Transverse colon (tissue), 4 donors: ENCODE data around the gene LCT. TPM values are rescaled to one million over a fixed set of nuclear protein-coding genes. Genes with fewer than 3 reads are reported as not detected.

Source experiments
- DNase-seq: peaks from one replicate; pipeline ENCODE4 v3.0.0-alpha.2; 2019
- H3K27ac ChIP-seq, 4 donors: fragments of 200-600 bp; sonication (generic); 2 replicates each; pipeline ENCODE4 v1.5.1; 2016 to 2018; ENCODE audit warnings: inconsistent platforms in 4 of 4
- H3K27me3 ChIP-seq: fragments of 200-600 bp; sonication (generic); 2 replicates; pipeline ENCODE4 v1.5.1; 2017; ENCODE audit warnings: inconsistent platforms
- H3K36me3 ChIP-seq, 4 donors: fragments of 200-600 bp; sonication (generic); 2 replicates each; pipeline ENCODE4 v1.5.1; 2017 to 2019; ENCODE audit warnings: inconsistent platforms in 4 of 4
- H3K4me1 ChIP-seq, 4 donors: fragments of 200-600 bp; sonication (generic); 2 replicates each; pipeline ENCODE4 v1.5.1; 2017 to 2020; ENCODE audit warnings: inconsistent platforms in 4 of 4
- H3K4me3 ChIP-seq, 4 donors: fragments of 200-600 bp; sonication (generic); 1 replicate in 1 of 4; 2 replicates in 3 of 4; pipeline versions ENCODE4 v1.5.1 to v1.6.1; 2017 to 2019; ENCODE audit warnings: inconsistent platforms in 4 of 4
- H3K9me3 ChIP-seq, 2 donors: fragments of 200-600 bp; sonication (generic); 2 replicates each; pipeline ENCODE4 v1.5.1; 2017 to 2019; ENCODE audit warnings: inconsistent platforms in 2 of 2
- EP300 ChIP-seq: sonication (generic); formaldehyde crosslinking; IDR thresholded peaks from one replicate; pipeline ENCODE4 v1.6.1; 2017; ENCODE audit warnings: antibody characterized with exemption, low read depth
- POLR2A ChIP-seq: fragments of 450-650 bp; IDR thresholded peaks from one replicate; pipeline ENCODE4 v1.6.1; 2016; ENCODE audit warnings: antibody characterized with exemption, mild to moderate bottlenecking, moderate library complexity
- POLR2AphosphoS5 ChIP-seq, 3 donors: sonication (generic); formaldehyde crosslinking; IDR thresholded peaks; one replicate each; pipeline ENCODE4 v1.6.1; 2016; ENCODE audit warnings: antibody characterized with exemption in 3 of 3
- WGBS, 2 donors: methylation state at CpG; one replicate each; pipeline ENCODE4 v1.1.5; 2018; ENCODE audit warnings: low coverage in 1 of 2; 5-methylcytosine and 5-hydroxymethylcytosine counted together
- in situ Hi-C, 4 donors: fragments of 200-750 bp; cut with MboI; loops; one replicate each; pipeline versions ENCODE4 v1.15.0 to v1.15.1; 2017; ENCODE audit warnings: low sequenced_read_pairs in 3 of 4, low pct_ligation_motif_present in 1 of 4, low pct_unique_long_range_greater_than_20kb in 1 of 4
- intact Hi-C: fragments of 100-400 bp; cut with DNase I; formaldehyde crosslinking; loops from one replicate; pipeline ENCODE4 v1.15.1; 2023; ENCODE audit warnings: low total_unique reads
- total RNA-seq, 4 donors: library from RNA; depleted of rRNA; stranded (reverse); fragments of >200 nt; gene quantifications; one replicate each; pipeline ENCODE4 v1.1.0, GENCODE V29; 2016
- TF ChIP-seq, protein P1 (sequence below), 5 experiments: fragments of 200-600 bp in 3 of 5; fragments of 450-650 bp in 2 of 5; sonication (generic) in 3 of 5; IDR thresholded peaks; 1 replicate in 2 of 5; 2 replicates in 3 of 5; pipeline ENCODE4 v1.5.1; 2016 to 2017; ENCODE audit warnings: antibody characterized with exemption in 5 of 5, inconsistent platforms in 3 of 5, mild to moderate bottlenecking in 2 of 5, moderate library complexity in 1 of 5

Gene LCT
- total RNA-seq, 4 donors from 2014 or later = 0.32 TPM; not detected in 3

DNA sequence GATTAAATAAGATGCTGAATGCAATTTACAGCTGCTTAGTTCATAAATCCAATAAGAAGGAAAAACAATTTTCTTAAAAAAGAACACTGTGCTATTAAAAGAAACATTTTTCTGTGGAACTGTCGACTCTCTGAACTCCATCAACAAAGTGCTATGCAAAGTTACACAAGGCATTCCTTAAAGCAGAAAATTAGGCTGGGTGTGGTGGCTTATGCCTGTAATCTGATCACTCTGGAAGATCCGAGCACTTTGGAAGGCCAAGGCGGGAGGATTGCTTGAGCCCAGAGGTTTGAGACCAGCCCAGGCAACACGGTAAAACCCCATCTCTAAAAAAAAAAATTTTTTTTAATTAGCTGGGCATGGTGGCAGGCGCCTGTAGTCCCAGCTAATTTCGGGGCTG lies 26.2 kb upstream of the LCT start:
- Histone ChIP-seq H3K4me3 (no peak overlapping the region), H3K36me3 (peaks cover 0 to 43% (median 5%) of the 10 kb centered on the region in 4 donors), H3K27me3 (no peaks in the 10 kb centered on the region), H3K27ac (no peak overlapping the region), H3K9me3 (no peaks in the 10 kb centered on the region), H3K4me1 (no peaks in the 10 kb centered on the region)
- intact Hi-C loops (no loop called here), in situ Hi-C loops (no loop called here)
- TF ChIP-seq POLR2AphosphoS5 (IDR thresholded peaks at IDR 0.05) (no peak), EP300 (no peak), POLR2A (no peak)
- TF ChIP-seq, protein P1, sequence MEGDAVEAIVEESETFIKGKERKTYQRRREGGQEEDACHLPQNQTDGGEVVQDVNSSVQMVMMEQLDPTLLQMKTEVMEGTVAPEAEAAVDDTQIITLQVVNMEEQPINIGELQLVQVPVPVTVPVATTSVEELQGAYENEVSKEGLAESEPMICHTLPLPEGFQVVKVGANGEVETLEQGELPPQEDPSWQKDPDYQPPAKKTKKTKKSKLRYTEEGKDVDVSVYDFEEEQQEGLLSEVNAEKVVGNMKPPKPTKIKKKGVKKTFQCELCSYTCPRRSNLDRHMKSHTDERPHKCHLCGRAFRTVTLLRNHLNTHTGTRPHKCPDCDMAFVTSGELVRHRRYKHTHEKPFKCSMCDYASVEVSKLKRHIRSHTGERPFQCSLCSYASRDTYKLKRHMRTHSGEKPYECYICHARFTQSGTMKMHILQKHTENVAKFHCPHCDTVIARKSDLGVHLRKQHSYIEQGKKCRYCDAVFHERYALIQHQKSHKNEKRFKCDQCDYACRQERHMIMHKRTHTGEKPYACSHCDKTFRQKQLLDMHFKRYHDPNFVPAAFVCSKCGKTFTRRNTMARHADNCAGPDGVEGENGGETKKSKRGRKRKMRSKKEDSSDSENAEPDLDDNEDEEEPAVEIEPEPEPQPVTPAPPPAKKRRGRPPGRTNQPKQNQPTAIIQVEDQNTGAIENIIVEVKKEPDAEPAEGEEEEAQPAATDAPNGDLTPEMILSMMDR (IDR thresholded peaks at IDR 0.05) = no peak
- WGBS, 2 donors = 78 to 87% methylated on average over 6 of the region's 6 CpGs
- no peak for DNase-seq

DNA sequence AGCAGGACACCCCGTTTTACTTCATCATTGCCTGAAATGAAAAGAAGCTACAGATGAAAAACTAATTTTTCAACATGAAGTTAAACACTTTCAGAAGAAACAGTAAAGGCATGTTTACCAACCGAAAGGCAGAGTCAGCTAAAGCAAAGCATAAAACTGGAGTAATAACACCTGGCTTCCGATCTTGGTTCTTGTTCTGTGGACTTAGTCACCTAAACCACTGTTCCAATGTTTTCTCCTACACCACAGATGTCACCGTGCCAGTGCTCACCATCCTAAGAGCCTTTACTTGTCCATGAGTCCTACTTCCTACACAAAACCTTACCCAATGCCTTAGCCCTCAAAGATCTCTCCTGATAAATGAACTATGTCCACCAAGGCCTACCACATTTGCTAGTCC lies 25.7 kb upstream of the LCT start:
- Histone ChIP-seq H3K36me3 (peaks cover 0 to 39% (median 5%) of the 10 kb centered on the region in 4 donors), H3K4me1 (no peaks in the 10 kb centered on the region), H3K27me3 (no peaks in the 10 kb centered on the region), H3K9me3 (no peaks in the 10 kb centered on the region), H3K4me3 (no peak overlapping the region), H3K27ac (no peak overlapping the region)
- intact Hi-C loops (no loop called here), in situ Hi-C loops (no loop called here)
- TF ChIP-seq POLR2A = no peak
- no peak for TF ChIP-seq EP300
- no peak for TF ChIP-seq POLR2AphosphoS5 (IDR thresholded peaks at IDR 0.05)
- TF ChIP-seq, protein P1 (IDR thresholded peaks at IDR 0.05) = no peak
- WGBS, 2 donors = 78 to 87% methylated on average over 3 to 4 of the region's 4 CpGs
- no peak for DNase-seq

DNA sequence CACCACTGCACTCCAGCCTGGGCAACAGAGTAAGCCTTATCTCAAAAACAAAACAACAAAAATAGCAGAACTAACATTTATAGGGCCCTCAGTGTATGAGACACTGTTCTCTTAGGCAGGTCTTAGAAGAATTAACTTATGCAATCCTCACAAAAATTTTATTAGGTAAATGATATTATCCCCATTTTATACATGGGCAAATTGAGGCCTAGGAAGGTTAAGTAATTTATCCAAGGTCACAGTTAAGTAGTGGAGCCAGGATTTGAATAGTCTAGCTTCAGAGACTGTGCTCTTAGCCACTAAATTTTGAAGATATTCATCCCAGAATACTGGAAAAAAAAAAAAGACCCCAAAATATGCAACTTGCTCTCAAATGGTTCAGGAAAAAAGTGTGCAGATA lies 16.4 kb upstream of the LCT start:
- Histone ChIP-seq H3K27ac (no peak overlapping the region), H3K9me3 (no peaks in the 10 kb centered on the region), H3K36me3 (peaks cover 0 to 7% (median 3%) of the 10 kb centered on the region in 4 donors), H3K27me3 (no peaks in the 10 kb centered on the region), H3K4me3 (no peak overlapping the region), H3K4me1 (no peaks in the 10 kb centered on the region)
- intact Hi-C loops (no loop called here), in situ Hi-C loops (no loop called here)
- DNase-seq = no peak
- TF ChIP-seq POLR2A (no peak), POLR2AphosphoS5 (IDR thresholded peaks at IDR 0.05) (no peak), EP300 (no peak)
- TF ChIP-seq, protein P1 (IDR thresholded peaks at IDR 0.05) = no peak

DNA sequence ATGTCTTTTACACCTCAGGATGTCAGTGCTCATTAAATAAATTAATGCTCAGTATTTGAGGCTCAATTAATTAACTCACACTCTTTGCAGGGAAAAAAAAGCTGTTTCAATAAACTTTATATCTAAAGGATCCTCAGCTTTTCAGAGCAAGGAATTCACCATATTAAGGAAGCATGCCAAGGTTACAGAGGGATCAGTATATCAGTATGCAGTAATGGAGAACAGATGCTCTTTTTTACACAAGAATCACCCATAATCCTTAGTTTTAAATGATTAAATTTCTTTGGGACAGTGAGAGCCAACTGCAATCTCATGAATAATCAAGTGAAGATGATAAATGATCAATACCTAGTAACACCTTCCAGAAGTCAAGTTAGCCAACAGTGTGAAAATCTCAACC lies 14.9 kb upstream of the LCT start:
- TF ChIP-seq POLR2A (no peak), POLR2AphosphoS5 (IDR thresholded peaks at IDR 0.05) (no peak), EP300 (no peak)
- TF ChIP-seq, protein P1 (IDR thresholded peaks at IDR 0.05) = no peak
- in situ Hi-C loops (no loop called here), intact Hi-C loops (no loop called here)
- no peaks in the 10 kb centered on the region for H3K27me3 ChIP-seq
- no peak for DNase-seq
- no peak overlapping the region for H3K4me3 ChIP-seq
- H3K36me3 ChIP-seq = peaks cover 0 to 7% (median 0%) of the 10 kb centered on the region in 4 donors
- H3K9me3 ChIP-seq = no peaks in the 10 kb centered on the region
- no peak overlapping the region for H3K27ac ChIP-seq
- H3K4me1 ChIP-seq = no peaks in the 10 kb centered on the region
